CD4-positive, alpha-beta T cell treated with Interleukin-12 subunit alpha and Interleukin-12 subunit beta, for 1 hour (primary cell): ENCODE measurements around the gene COL11A2.
A peak's percentile ranks its signal among the peaks of the same experiment; 100 is the strongest.

Source experiments
- DNase-seq: peaks from one replicate; pipeline ENCODE4 v3.0.0-alpha.2; 2020

The COL11A2 gene

GRCh38 chr6:33206027-33206863 is 14.0 kb upstream of the COL11A2 start:
- DNase-seq = no peak

GRCh38 chr6:33205191-33206026 is 13.1 kb upstream of the COL11A2 start:
- DNase-seq = peak; percentile 33

GRCh38 chr6:33204415-33205190 is 12.3 kb upstream of the COL11A2 start, which contains the start of gene HSD17B8:
Gene HSD17B8, plus strand, starts transcription at chr6:33204655. Its CDS starts 14 bp downstream, at chr6:33204669.
- peak; percentile 92 for DNase-seq

- DNase-seq = no peak
Measured at GRCh38 chr6:33204165-33204414, 11.8 kb upstream of the COL11A2 start.

GRCh38 chr6:33203443-33204164 is 11.3 kb upstream of the COL11A2 start:
- DNase-seq = no peak

GRCh38 chr6:33202799-33203198 is 10.5 kb upstream of the COL11A2 start:
- no peak for DNase-seq

- no peak for DNase-seq
Measured at GRCh38 chr6:33201935-33202334, 9.7 kb upstream of the COL11A2 start.

GRCh38 chr6:33201147-33201545 is 8.9 kb upstream of the COL11A2 start:
- no peak for DNase-seq

GRCh38 chr6:33200219-33201146 is 8.2 kb upstream of the COL11A2 start, which contains the start of the genes RXRB and SLC39A7:
Gene RXRB, minus strand, starts transcription at chr6:33200665. Its CDS starts 189 bp downstream, at chr6:33200476.
Gene SLC39A7, plus strand, starts transcription at chr6:33200867. Its CDS starts 379 bp downstream, at chr6:33201246.
- peak; percentile 99 for DNase-seq

GRCh38 chr6:33199687-33200218 is 7.5 kb upstream of the COL11A2 start:
- DNase-seq = peak; percentile 75

- DNase-seq = no peak
Measured at GRCh38 chr6:33198853-33199436, 6.7 kb upstream of the COL11A2 start.

GRCh38 chr6:33198159-33198852 is 6.0 kb upstream of the COL11A2 start:
- no peak for DNase-seq

- DNase-seq = peak; percentile 69
Measured at GRCh38 chr6:33197431-33198048, 5.3 kb upstream of the COL11A2 start.

- DNase-seq = no peak
Measured at GRCh38 chr6:33195304-33196165, 3.3 kb upstream of the COL11A2 start.

GRCh38 chr6:33194431-33194979 is 2.2 kb upstream of the COL11A2 start:
- DNase-seq = no peak

GRCh38 chr6:33193619-33194018 is 1.4 kb upstream of the COL11A2 start:
- no peak for DNase-seq

- peak; percentile 34 for DNase-seq
Measured at GRCh38 chr6:33192671-33193602, 670 bp upstream of the COL11A2 start.
